ENCODE results near the gene DENND2A. TPM values are rescaled to one million over a fixed set of nuclear protein-coding genes. Genes with fewer than 3 reads are reported as not detected.
"Not testable (repeated sequence)": the region's sequence is repeated elsewhere in the genome, so short reads cannot be mapped to it uniquely, and the experiment has no call there.

Gene DENND2A
- total and polyA plus RNA-seq, 4 donors = 1.2 to 7.4 (median 2.3) TPM

DNA sequence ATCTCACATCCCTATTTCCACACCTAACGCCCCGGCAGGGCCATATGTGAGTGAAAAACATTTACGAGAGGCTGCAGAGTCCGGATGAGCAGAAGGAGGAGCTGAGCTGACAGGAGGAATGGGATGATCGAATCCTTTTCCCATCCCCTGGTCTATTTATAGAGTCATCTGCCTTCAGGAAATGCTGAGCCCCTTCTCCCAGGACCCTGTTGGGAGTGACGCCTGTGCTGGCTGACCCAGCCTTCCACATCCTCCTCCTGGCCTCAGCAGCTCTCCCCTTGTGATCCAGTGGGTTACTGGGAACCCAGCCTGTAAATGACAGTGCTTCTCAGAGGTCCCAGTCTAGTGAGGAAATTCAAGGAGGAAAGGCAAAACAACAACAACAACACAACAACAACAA is 16.6 kb downstream of the DENND2A start:
- 75% methylated on average over 6 of the region's 6 CpGs for WGBS
- Histone ChIP-seq H3K27ac (ENCODE audit: low read depth in 1 of 2, low read length in 2 of 2) (peak overlapping the region; percentile 37 to 55), H3K36me3 (ENCODE audit: control insufficient read depth in 4 of 4, insufficient read depth in 3 of 4, low read depth in 1 of 4, low read length in 3 of 4) (no peaks in the 10 kb centered on the region), H3K9me3 (ENCODE audit: control insufficient read depth in 4 of 4, low read length in 3 of 4) (no peaks in the 10 kb centered on the region), H3K4me3 (ENCODE audit: low read depth in 1 of 3, low read length in 3 of 3) (no peak overlapping the region), H3K27me3 (ENCODE audit: control insufficient read depth in 4 of 4, insufficient read depth in 4 of 4, low read length in 3 of 4) (no peaks in the 10 kb centered on the region), H3K9ac (ENCODE audit: low read depth in 1 of 2, low read length in 2 of 2) (no peak overlapping the region), H3K4me1 (ENCODE audit: control insufficient read depth in 4 of 4, insufficient read depth in 4 of 4, low read length in 3 of 4) (peaks cover 5 to 11% (median 9%) of the 10 kb centered on the region in 4 donors)
- TF ChIP-seq NR2F2 (IDR thresholded peaks at IDR 0.05) = peak; percentile 12
- TF ChIP-seq SP1 (IDR thresholded peaks at IDR 0.05) = no peak
- no peak for DNase-seq (ENCODE audit: low spot score)

DNA sequence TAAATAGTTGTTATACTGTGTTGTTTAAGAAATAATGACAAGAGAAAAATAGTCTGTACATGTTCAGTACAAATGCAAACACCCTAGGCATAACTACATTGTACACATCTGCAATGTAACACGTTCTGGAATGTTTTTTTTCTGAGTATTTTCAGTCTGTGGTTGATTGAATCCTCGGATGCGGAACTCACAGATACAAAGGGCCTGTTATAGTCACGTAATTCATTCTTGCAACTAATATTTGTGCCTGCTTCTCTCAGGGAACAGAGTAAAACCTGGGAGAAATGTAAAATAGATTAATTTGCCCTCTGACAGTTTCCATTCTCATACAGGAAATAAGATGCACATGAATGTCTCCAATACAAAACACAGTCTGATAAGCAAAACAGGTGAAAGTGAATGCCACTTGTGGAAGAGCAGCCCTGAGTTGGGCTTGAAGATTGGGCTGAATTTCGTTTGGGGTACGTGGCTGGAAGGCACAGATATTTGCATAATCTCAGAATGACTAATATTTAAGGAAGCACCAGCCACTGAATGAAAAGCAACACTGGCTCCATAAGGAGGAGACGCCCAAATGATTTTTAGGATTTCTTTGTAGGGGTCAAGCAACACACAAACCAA is 19.1 kb downstream of the DENND2A start:
- Histone ChIP-seq H3K27me3 (ENCODE audit: control insufficient read depth in 4 of 4, insufficient read depth in 4 of 4, low read length in 3 of 4) (no peaks in the 10 kb centered on the region), H3K27ac (ENCODE audit: low read depth in 1 of 2, low read length in 2 of 2) (no peak overlapping the region), H3K9ac (ENCODE audit: low read depth in 1 of 2, low read length in 2 of 2) (no peak overlapping the region), H3K4me3 (ENCODE audit: low read depth in 1 of 3, low read length in 3 of 3) (no peak overlapping the region), H3K36me3 (ENCODE audit: control insufficient read depth in 4 of 4, insufficient read depth in 3 of 4, low read depth in 1 of 4, low read length in 3 of 4) (no peaks in the 10 kb centered on the region), H3K4me1 (ENCODE audit: control insufficient read depth in 4 of 4, insufficient read depth in 4 of 4, low read length in 3 of 4) (no peaks in the 10 kb centered on the region), H3K9me3 (ENCODE audit: control insufficient read depth in 4 of 4, low read length in 3 of 4) (no peaks in the 10 kb centered on the region)
- TF ChIP-seq FOXA2 (IDR thresholded peaks at IDR 0.05) (no peak), GABPA (IDR thresholded peaks at IDR 0.05 in 1 of 2, conservative IDR thresholded peaks at IDR 0.05 in 1 of 2) (no peak), RAD21 (IDR thresholded peaks at IDR 0.05) (no peak), TAF1 (conservative IDR thresholded peaks at IDR 0.05) (no peak), YY1 (IDR thresholded peaks at IDR 0.05) (no peak), JUND (IDR thresholded peaks at IDR 0.05) (no peak), HNF4A (conservative IDR thresholded peaks at IDR 0.05) (no peak), NR2F2 (IDR thresholded peaks at IDR 0.05) (no peak), HNF4G (IDR thresholded peaks at IDR 0.05) (no peak), SP1 (IDR thresholded peaks at IDR 0.05) (no peak), RXRA (IDR thresholded peaks at IDR 0.05) (no peak), FOXA1 (IDR thresholded peaks at IDR 0.05) (no peak)
- TF ChIP-seq, protein P1, sequence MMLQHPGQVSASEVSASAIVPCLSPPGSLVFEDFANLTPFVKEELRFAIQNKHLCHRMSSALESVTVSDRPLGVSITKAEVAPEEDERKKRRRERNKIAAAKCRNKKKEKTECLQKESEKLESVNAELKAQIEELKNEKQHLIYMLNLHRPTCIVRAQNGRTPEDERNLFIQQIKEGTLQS (IDR thresholded peaks at IDR 0.05) = no peak
- TF ChIP-seq, protein P2, sequence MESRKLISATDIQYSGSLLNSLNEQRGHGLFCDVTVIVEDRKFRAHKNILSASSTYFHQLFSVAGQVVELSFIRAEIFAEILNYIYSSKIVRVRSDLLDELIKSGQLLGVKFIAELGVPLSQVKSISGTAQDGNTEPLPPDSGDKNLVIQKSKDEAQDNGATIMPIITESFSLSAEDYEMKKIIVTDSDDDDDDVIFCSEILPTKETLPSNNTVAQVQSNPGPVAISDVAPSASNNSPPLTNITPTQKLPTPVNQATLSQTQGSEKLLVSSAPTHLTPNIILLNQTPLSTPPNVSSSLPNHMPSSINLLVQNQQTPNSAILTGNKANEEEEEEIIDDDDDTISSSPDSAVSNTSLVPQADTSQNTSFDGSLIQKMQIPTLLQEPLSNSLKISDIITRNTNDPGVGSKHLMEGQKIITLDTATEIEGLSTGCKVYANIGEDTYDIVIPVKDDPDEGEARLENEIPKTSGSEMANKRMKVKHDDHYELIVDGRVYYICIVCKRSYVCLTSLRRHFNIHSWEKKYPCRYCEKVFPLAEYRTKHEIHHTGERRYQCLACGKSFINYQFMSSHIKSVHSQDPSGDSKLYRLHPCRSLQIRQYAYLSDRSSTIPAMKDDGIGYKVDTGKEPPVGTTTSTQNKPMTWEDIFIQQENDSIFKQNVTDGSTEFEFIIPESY (IDR thresholded peaks at IDR 0.05) = no peak
- TF ChIP-seq, protein P3, sequence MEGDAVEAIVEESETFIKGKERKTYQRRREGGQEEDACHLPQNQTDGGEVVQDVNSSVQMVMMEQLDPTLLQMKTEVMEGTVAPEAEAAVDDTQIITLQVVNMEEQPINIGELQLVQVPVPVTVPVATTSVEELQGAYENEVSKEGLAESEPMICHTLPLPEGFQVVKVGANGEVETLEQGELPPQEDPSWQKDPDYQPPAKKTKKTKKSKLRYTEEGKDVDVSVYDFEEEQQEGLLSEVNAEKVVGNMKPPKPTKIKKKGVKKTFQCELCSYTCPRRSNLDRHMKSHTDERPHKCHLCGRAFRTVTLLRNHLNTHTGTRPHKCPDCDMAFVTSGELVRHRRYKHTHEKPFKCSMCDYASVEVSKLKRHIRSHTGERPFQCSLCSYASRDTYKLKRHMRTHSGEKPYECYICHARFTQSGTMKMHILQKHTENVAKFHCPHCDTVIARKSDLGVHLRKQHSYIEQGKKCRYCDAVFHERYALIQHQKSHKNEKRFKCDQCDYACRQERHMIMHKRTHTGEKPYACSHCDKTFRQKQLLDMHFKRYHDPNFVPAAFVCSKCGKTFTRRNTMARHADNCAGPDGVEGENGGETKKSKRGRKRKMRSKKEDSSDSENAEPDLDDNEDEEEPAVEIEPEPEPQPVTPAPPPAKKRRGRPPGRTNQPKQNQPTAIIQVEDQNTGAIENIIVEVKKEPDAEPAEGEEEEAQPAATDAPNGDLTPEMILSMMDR (IDR thresholded peaks at IDR 0.05; ENCODE audit: low read depth, low read length, missing input control) = no peak
- TF ChIP-seq, protein P4, sequence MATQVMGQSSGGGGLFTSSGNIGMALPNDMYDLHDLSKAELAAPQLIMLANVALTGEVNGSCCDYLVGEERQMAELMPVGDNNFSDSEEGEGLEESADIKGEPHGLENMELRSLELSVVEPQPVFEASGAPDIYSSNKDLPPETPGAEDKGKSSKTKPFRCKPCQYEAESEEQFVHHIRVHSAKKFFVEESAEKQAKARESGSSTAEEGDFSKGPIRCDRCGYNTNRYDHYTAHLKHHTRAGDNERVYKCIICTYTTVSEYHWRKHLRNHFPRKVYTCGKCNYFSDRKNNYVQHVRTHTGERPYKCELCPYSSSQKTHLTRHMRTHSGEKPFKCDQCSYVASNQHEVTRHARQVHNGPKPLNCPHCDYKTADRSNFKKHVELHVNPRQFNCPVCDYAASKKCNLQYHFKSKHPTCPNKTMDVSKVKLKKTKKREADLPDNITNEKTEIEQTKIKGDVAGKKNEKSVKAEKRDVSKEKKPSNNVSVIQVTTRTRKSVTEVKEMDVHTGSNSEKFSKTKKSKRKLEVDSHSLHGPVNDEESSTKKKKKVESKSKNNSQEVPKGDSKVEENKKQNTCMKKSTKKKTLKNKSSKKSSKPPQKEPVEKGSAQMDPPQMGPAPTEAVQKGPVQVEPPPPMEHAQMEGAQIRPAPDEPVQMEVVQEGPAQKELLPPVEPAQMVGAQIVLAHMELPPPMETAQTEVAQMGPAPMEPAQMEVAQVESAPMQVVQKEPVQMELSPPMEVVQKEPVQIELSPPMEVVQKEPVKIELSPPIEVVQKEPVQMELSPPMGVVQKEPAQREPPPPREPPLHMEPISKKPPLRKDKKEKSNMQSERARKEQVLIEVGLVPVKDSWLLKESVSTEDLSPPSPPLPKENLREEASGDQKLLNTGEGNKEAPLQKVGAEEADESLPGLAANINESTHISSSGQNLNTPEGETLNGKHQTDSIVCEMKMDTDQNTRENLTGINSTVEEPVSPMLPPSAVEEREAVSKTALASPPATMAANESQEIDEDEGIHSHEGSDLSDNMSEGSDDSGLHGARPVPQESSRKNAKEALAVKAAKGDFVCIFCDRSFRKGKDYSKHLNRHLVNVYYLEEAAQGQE (IDR thresholded peaks at IDR 0.05) = no peak
- no peak for DNase-seq (ENCODE audit: low spot score)
- 77% methylated on average over 7 of the region's 7 CpGs for WGBS

DNA sequence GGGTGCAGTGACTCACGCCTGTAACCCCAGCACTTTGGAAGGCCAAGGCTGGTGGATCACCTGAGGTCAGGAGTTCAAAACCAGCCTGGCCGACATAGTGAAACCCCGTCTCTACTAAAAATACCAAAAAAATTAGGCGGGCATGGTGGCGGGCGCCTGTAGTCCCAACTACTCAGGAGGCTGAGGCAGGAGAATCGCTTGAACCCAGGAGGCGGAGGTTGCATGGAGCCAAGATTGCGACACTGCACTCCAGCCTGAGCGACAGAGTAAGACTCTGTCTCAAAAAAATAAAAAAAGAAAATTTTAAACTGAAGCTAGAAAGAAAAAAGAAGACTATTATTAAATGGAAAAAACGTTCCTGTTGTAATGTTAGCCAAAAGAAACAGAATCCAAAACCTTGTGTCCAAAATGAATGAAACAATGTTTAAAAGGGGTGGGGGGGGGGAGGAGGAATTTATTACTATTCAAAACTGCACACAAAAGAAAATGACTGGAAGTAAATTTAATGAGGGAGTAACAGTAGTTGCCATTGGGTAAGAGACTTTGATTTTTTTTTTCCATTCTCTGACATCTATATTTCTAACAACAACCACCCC is 20.6 kb downstream of the DENND2A start:
- not testable (repeated sequence) for H3K9me3 ChIP-seq (ENCODE audit: control insufficient read depth in 4 of 4, low read length in 3 of 4)

More for the DNA sequence above, 20.6 kb downstream of the DENND2A start:
- H3K36me3 ChIP-seq (ENCODE audit: control insufficient read depth in 4 of 4, insufficient read depth in 3 of 4, low read depth in 1 of 4, low read length in 3 of 4); H3K4me1 ChIP-seq (ENCODE audit: control insufficient read depth in 4 of 4, insufficient read depth in 4 of 4, low read length in 3 of 4); H3K9ac ChIP-seq (ENCODE audit: low read depth in 1 of 2, low read length in 2 of 2); H3K4me3 ChIP-seq (ENCODE audit: low read depth in 1 of 3, low read length in 3 of 3); DNase-seq (ENCODE audit: low spot score); H3K27me3 ChIP-seq (ENCODE audit: control insufficient read depth in 4 of 4, insufficient read depth in 4 of 4, low read length in 3 of 4); H3K27ac ChIP-seq (ENCODE audit: low read depth in 1 of 2, low read length in 2 of 2): not testable (repeated sequence)
- 91% methylated on average over 11 of the region's 11 CpGs for WGBS

All from liver (tissue), 9 donors.